Common myeloid progenitor, CD34-positive (primary cell): Measurements from ENCODE around the gene RPLP1.

ENCODE experiments used
- CTCF ChIA-PET: fragments of 350-600 bp; sonication (Branson Sonifier 250); formaldehyde crosslinking; loops from one replicate; lab custom pipeline; 2021; ENCODE audit warnings: antibody characterized with exemption; lab: Charles Lee
- POLR2A ChIA-PET: fragments of 350-600 bp; sonication (Branson Sonifier 250); formaldehyde crosslinking; loops from one replicate; lab custom pipeline; 2021; ENCODE audit warnings: antibody characterized with exemption; lab: Charles Lee
- DNase-seq, 3 donors: peaks; one replicate each; pipeline versions ENCODE4 v3.0.0 to v3.0.0-alpha.2; 2013
- H3K27ac ChIP-seq, 2 experiments: 1 replicate in 1 of 2; 2 replicates in 1 of 2; pipeline ENCODE4 v1.7.0; 2013; ENCODE audit warnings: inconsistent platforms in 2 of 2, low read length in 2 of 2, mild to moderate bottlenecking in 2 of 2, low read depth in 1 of 2, moderate library complexity in 1 of 2; ENCODE audit not compliant: severe bottlenecking in 2 of 2, insufficient read depth in 1 of 2, poor library complexity in 1 of 2
- H3K27me3 ChIP-seq, 5 experiments: replicated peaks in 2 of 5; 1 replicate in 3 of 5; 2 replicates in 2 of 5; pipeline versions ENCODE4 v1.6.1 to v1.7.0; 2013; ENCODE audit warnings: low read length in 4 of 5, mild to moderate bottlenecking in 2 of 5, moderate library complexity in 2 of 5, inconsistent platforms in 1 of 5; ENCODE audit not compliant: insufficient read depth in 5 of 5, control insufficient read depth in 4 of 5
- H3K36me3 ChIP-seq, 4 experiments: 1 replicate in 2 of 4; 2 replicates in 2 of 4; pipeline versions ENCODE4 v1.6.1 to v1.7.0; 2013; ENCODE audit warnings: low read length in 3 of 4, control low read depth in 1 of 4, mild to moderate bottlenecking in 1 of 4; ENCODE audit not compliant: control insufficient read depth in 4 of 4, insufficient read depth in 4 of 4
- H3K4me1 ChIP-seq, 4 experiments: 1 replicate in 3 of 4; 2 replicates in 1 of 4; pipeline versions ENCODE4 v1.6.1 to v1.7.1; 2013; ENCODE audit warnings: low read length in 3 of 4, mild to moderate bottlenecking in 3 of 4, control low read depth in 1 of 4, inconsistent platforms in 1 of 4, moderate library complexity in 1 of 4; ENCODE audit not compliant: control insufficient read depth in 4 of 4, insufficient read depth in 4 of 4; ENCODE audit errors: control extremely low read depth in 1 of 4
- H3K4me3 ChIP-seq, 7 experiments: 1 replicate in 4 of 7; 2 replicates in 3 of 7; pipeline versions ENCODE4 v1.5.1 to v1.7.0; 2013; ENCODE audit warnings: mild to moderate bottlenecking in 7 of 7, low read length in 6 of 7, moderate library complexity in 6 of 7, inconsistent platforms in 2 of 7, low read depth in 2 of 7, control low read depth in 1 of 7; ENCODE audit not compliant: insufficient read depth in 4 of 7, control insufficient read depth in 1 of 7; ENCODE audit errors: extremely low read depth in 1 of 7
- H3K9me3 ChIP-seq, 5 experiments: 1 replicate in 4 of 5; 2 replicates in 1 of 5; pipeline versions ENCODE4 v1.6.1 to v1.7.1; 2013; ENCODE audit warnings: low read length in 4 of 5, mild to moderate bottlenecking in 2 of 5, inconsistent platforms in 1 of 5, low read depth in 1 of 5, moderate library complexity in 1 of 5; ENCODE audit not compliant: control insufficient read depth in 4 of 5, insufficient read depth in 2 of 5; ENCODE audit errors: control extremely low read depth in 1 of 5
- WGBS: methylation state at CpG from one replicate; pipeline ENCODE4 v1.1.5; 2013; ENCODE audit not compliant: insufficient coverage; 5-methylcytosine and 5-hydroxymethylcytosine counted together

The RPLP1 gene

GRCh38 chr15:69421498-69421897, 31.1 kb upstream of the RPLP1 start:
- Histone ChIP-seq H3K4me1 (no peaks in the 10 kb centered on the region), H3K27ac (no peak overlapping the region), H3K9me3 (no peaks in the 10 kb centered on the region), H3K4me3 (no peak overlapping the region), H3K27me3 (no peaks in the 10 kb centered on the region), H3K36me3 (peaks cover 23 to 71% (median 36%) of the 10 kb centered on the region in 4 experiments)
- POLR2A ChIA-PET = no interaction called here
- DNase-seq = no peak
- CTCF ChIA-PET = interaction anchor here (0.6 to 1.6 kb wide), 2 partner anchors 18 to 22 kb away, joined by 3 read pairs; no protein-coding TSS in a partner anchor

GRCh38 chr15:69422336-69422895, 30.2 kb upstream of the RPLP1 start:
- Histone ChIP-seq H3K9me3 (no peaks in the 10 kb centered on the region), H3K4me1 (no peaks in the 10 kb centered on the region), H3K4me3 (no peak overlapping the region), H3K27me3 (no peaks in the 10 kb centered on the region), H3K36me3 (peaks cover 23 to 78% (median 41%) of the 10 kb centered on the region in 4 experiments), H3K27ac (no peak overlapping the region)
- POLR2A ChIA-PET = no interaction called here
- DNase-seq = no peak
- WGBS = 100% methylated on average over 3 of the region's 4 CpGs
- CTCF ChIA-PET = interaction anchor here (0.7 to 0.8 kb wide), 2 partner anchors 23 to 28 kb away, joined by 3 read pairs; no protein-coding TSS in a partner anchor

- POLR2A ChIA-PET = interaction anchor here (0.9 kb wide), 1 partner anchor 14 kb away, joined by 5 read pairs; no protein-coding TSS in a partner anchor
- no peak overlapping the region for H3K4me3 ChIP-seq
- no peaks in the 10 kb centered on the region for H3K27me3 ChIP-seq
- no peaks in the 10 kb centered on the region for H3K4me1 ChIP-seq
- H3K9me3 ChIP-seq = no peaks in the 10 kb centered on the region
- H3K27ac ChIP-seq = no peak overlapping the region
- peaks cover 21 to 75% (median 41%) of the 10 kb centered on the region in 4 experiments for H3K36me3 ChIP-seq
- CTCF ChIA-PET = no interaction called here
- WGBS = no CpG with 5 or more reads among the region's 2 CpGs
- DNase-seq = no peak
These were observed 28.6 kb upstream of the RPLP1 start for GRCh38 chr15:69424001-69424400.

- POLR2A ChIA-PET = interaction anchor here (0.9 kb wide), 1 partner anchor 13 kb away, joined by 5 read pairs; no protein-coding TSS in a partner anchor
- H3K27ac ChIP-seq = no peak overlapping the region
These were observed 27.7 kb upstream of the RPLP1 start for GRCh38 chr15:69424748-69425413.

GRCh38 chr15:69433831-69434230, 18.8 kb upstream of the RPLP1 start:
- CTCF ChIA-PET = no interaction called here
- POLR2A ChIA-PET = no interaction called here
- Histone ChIP-seq H3K27ac (no peak overlapping the region), H3K27me3 (no peaks in the 10 kb centered on the region), H3K4me3 (no peak overlapping the region), H3K4me1 (peaks cover 0 to 8% (median 2%) of the 10 kb centered on the region in 4 experiments), H3K36me3 (peaks cover 7 to 78% (median 27%) of the 10 kb centered on the region in 4 experiments), H3K9me3 (no peaks in the 10 kb centered on the region)
- DNase-seq = no peak
- 100% methylated on average over 1 of the region's 1 CpG for WGBS

More at GRCh38 chr15:69424748-69425413, 27.7 kb upstream of the RPLP1 start:
- Histone ChIP-seq H3K9me3 (no peaks in the 10 kb centered on the region), H3K36me3 (peaks cover 20 to 75% (median 43%) of the 10 kb centered on the region in 4 experiments), H3K4me3 (no peak overlapping the region), H3K27me3 (no peaks in the 10 kb centered on the region), H3K4me1 (no peaks in the 10 kb centered on the region)
- no CpG with 5 or more reads among the region's 1 CpG for WGBS
- no peak for DNase-seq
- CTCF ChIA-PET = no interaction called here

GRCh38 chr15:69434238-69434637, 18.4 kb upstream of the RPLP1 start:
- no peak for DNase-seq
- Histone ChIP-seq H3K9me3 (no peaks in the 10 kb centered on the region), H3K36me3 (peaks cover 5 to 78% (median 24%) of the 10 kb centered on the region in 4 experiments), H3K4me3 (no peak overlapping the region), H3K27ac (no peak overlapping the region), H3K27me3 (no peaks in the 10 kb centered on the region), H3K4me1 (peaks cover 0 to 8% (median 2%) of the 10 kb centered on the region in 4 experiments)
- 91% methylated on average over 5 of the region's 5 CpGs for WGBS
- CTCF ChIA-PET = no interaction called here
- POLR2A ChIA-PET = no interaction called here

GRCh38 chr15:69434679-69435078, 17.9 kb upstream of the RPLP1 start:
- Histone ChIP-seq H3K27ac (no peak overlapping the region), H3K27me3 (no peaks in the 10 kb centered on the region), H3K4me3 (no peak overlapping the region), H3K4me1 (peaks cover 0 to 8% (median 2%) of the 10 kb centered on the region in 4 experiments), H3K9me3 (no peaks in the 10 kb centered on the region), H3K36me3 (peaks cover 5 to 78% (median 23%) of the 10 kb centered on the region in 4 experiments)
- DNase-seq = no peak
- ChIA-PET POLR2A (no interaction called here), CTCF (no interaction called here)
- 97% methylated on average over 14 of the region's 18 CpGs for WGBS
